HepG2 (cell line): ENCODE data around the gene PNKD. TPM values are rescaled to one million over a fixed set of nuclear protein-coding genes. Genes with fewer than 3 reads are reported as not detected.

Experiments
- ELF3 ChIP-seq: IDR thresholded peaks from 2 replicates; pipeline ENCODE4 v1.6.1; 2016; ENCODE audit warnings: missing genetic modification reagents, missing compliant biosample characterization
- GATAD1 ChIP-seq: IDR thresholded peaks from 2 replicates; pipeline ENCODE4 v1.6.1; 2016; ENCODE audit warnings: missing genetic modification reagents, missing compliant biosample characterization
- HIVEP1 ChIP-seq: sonication (generic); formaldehyde crosslinking; IDR thresholded peaks from 2 replicates; pipeline ENCODE4 v1.4.0; 2020; ENCODE audit warnings: mild to moderate bottlenecking, missing genetic modification reagents
- HNRNPH1 ChIP-seq: fragments of 200-400 bp; formaldehyde crosslinking; optimal IDR thresholded peaks from 2 replicates; pipeline ENCODE3; 2017; ENCODE audit warnings: mild to moderate bottlenecking, low read depth, low read length
- MBNL3 ChIP-seq: fragments of 250-450 bp; sonication (Bioruptor Pico); conservative IDR thresholded peaks from 2 replicates; pipeline ENCODE4 v1.8.0; 2022; ENCODE audit warnings: mild to moderate bottlenecking, inconsistent platforms
- POLR2AphosphoS5 ChIP-seq: IDR thresholded peaks from 2 replicates; pipeline ENCODE4 v1.6.1; 2012; ENCODE audit warnings: low read depth, low read length
- RELA ChIP-seq: sonication (generic); formaldehyde crosslinking; IDR thresholded peaks from 2 replicates; pipeline ENCODE4 v1.4.0; 2020; ENCODE audit warnings: missing genetic modification reagents
- RFX1 ChIP-seq: fragments of 450-650 bp; IDR thresholded peaks from 2 replicates; pipeline ENCODE4 v1.6.1; 2017
- SAP130 ChIP-seq: IDR thresholded peaks from 2 replicates; pipeline ENCODE4 v1.6.1; 2016; ENCODE audit warnings: low read depth
- SRY ChIP-seq: sonication (generic); formaldehyde crosslinking; IDR thresholded peaks from 2 replicates; pipeline ENCODE4 v1.8.0; 2022; ENCODE audit warnings: mild to moderate bottlenecking, missing genetic modification reagents
- TBL1XR1 ChIP-seq: fragments of 150-350 bp; IDR thresholded peaks from 2 replicates; pipeline ENCODE4 v1.6.1; 2014; ENCODE audit warnings: borderline replicate concordance, low read length; ENCODE audit not compliant: partially characterized antibody
- TOPORS ChIP-seq: sonication (generic); formaldehyde crosslinking; IDR thresholded peaks from 2 replicates; pipeline ENCODE4 v1.8.0; 2023; ENCODE audit warnings: mild to moderate bottlenecking, missing genetic modification reagents
- WIZ ChIP-seq: sonication (generic); formaldehyde crosslinking; IDR thresholded peaks from 2 replicates; pipeline ENCODE4 v1.5.1; 2020; ENCODE audit warnings: mild to moderate bottlenecking, missing genetic modification reagents
- ZFYVE20 ChIP-seq: sonication (generic); formaldehyde crosslinking; IDR thresholded peaks from 2 replicates; pipeline ENCODE4 v1.8.0; 2023; ENCODE audit warnings: low read depth, mild to moderate bottlenecking, moderate library complexity, missing genetic modification reagents, borderline replicate concordance
- ZNF383 ChIP-seq: sonication (generic); formaldehyde crosslinking; IDR thresholded peaks from 2 replicates; pipeline ENCODE4 v1.4.0; 2020; ENCODE audit warnings: missing genetic modification reagents, mild to moderate bottlenecking, borderline replicate concordance
- ZNF556 ChIP-seq: sonication (generic); formaldehyde crosslinking; IDR thresholded peaks from 2 replicates; pipeline ENCODE4 v1.4.0; 2020; ENCODE audit warnings: mild to moderate bottlenecking, missing genetic modification reagents, borderline replicate concordance
- ZNF558 ChIP-seq: sonication (generic); formaldehyde crosslinking; IDR thresholded peaks from 2 replicates; pipeline ENCODE4 v1.9.0; 2022; ENCODE audit warnings: mild to moderate bottlenecking, missing genetic modification reagents, borderline replicate concordance
- ZNF724P ChIP-seq: sonication (generic); formaldehyde crosslinking; IDR thresholded peaks from 2 replicates; pipeline ENCODE4 v1.8.0; 2022; ENCODE audit warnings: missing genetic modification reagents, borderline replicate concordance
- polyA plus RNA-seq, 8 experiments: library from polyadenylated mRNA; depleted of rRNA in 3 of 8; stranded (reverse) in 7 of 8; unstranded in 1 of 8; fragments of >200 nt; fragmentation: Illumina TruSeq in 4 of 8; extraction: Trizol in 4 of 8; gene quantifications; 2 replicates each; pipeline versions ENCODE4 v1.2.1 to v1.2.3, GENCODE V29; 2011 to 2016; ENCODE audit warnings: low read depth in 4 of 8, missing spikeins in 1 of 8, mixed read lengths in 1 of 8; ENCODE audit not compliant: insufficient read depth in 1 of 8
- total RNA-seq, 5 experiments: library from RNA; depleted of rRNA; stranded (reverse); fragments of >200 nt; fragmentation: Illumina TruSeq; extraction: Trizol; gene quantifications; 2 replicates each; pipeline ENCODE4 v1.2.3, GENCODE V29; 2016; ENCODE audit warnings: low read depth in 1 of 5
- TF ChIP-seq, protein P1 (sequence below): sonication (generic); formaldehyde crosslinking; IDR thresholded peaks from 2 replicates; pipeline ENCODE4 v1.5.0; 2020; ENCODE audit warnings: missing genetic modification reagents
- TF ChIP-seq, protein P2 (sequence below): sonication (generic); formaldehyde crosslinking; IDR thresholded peaks from 2 replicates; pipeline ENCODE4 v1.5.1; 2020; ENCODE audit warnings: mild to moderate bottlenecking, missing genetic modification reagents
- TF ChIP-seq, protein P3 (sequence below): sonication (generic); formaldehyde crosslinking; IDR thresholded peaks from 2 replicates; pipeline ENCODE4 v1.9.0; 2022; ENCODE audit warnings: low read depth, missing genetic modification reagents
- TF ChIP-seq, protein P4 (sequence below): sonication (generic); formaldehyde crosslinking; IDR thresholded peaks from 2 replicates; pipeline ENCODE4 v1.4.0; 2020; ENCODE audit warnings: low read depth, mild to moderate bottlenecking, missing genetic modification reagents

The PNKD gene
- total and polyA plus RNA-seq, 2 of the 13 experiments (the other 11 are each of a cell fraction or from before 2014, with no cell fraction given): 55.9 to 80.4 TPM

DNA sequence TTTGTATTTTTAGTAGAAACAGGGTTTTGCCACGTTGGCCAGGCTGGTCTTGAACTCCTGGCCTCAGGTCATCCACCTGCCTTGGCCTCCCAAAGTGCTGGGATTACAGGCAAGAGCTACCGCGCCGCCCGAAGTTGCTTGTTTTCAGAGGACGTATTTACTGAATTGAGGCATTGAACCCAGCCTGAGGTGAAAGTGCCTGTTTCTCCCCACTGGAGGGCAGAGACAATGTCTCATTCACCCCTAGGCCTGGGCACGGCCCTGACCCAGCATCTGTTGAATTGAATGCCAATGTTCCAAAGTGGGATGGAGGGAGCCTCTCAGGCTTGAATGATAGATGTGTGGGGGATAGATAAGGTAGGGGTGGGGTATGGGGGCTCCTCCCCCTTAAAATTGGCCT lies 26.5 kb downstream of the PNKD start (continued):
- no peak for TF ChIP-seq GATAD1 (CRISPR knock-in tag)
- 0 out of 2 replicates have a peak, but pooled peaks have one; percentile 11 for TF ChIP-seq HIVEP1 (CRISPR knock-in tag)
- no peak for TF ChIP-seq HNRNPH1
- TF ChIP-seq RELA (CRISPR knock-in tag): no peak
- TF ChIP-seq ZNF383 (CRISPR knock-in tag): no peak
- no peak for TF ChIP-seq RFX1
- TF ChIP-seq SRY (CRISPR knock-in tag): no peak
- TF ChIP-seq ZFYVE20: no peak
- TF ChIP-seq, protein P1, sequence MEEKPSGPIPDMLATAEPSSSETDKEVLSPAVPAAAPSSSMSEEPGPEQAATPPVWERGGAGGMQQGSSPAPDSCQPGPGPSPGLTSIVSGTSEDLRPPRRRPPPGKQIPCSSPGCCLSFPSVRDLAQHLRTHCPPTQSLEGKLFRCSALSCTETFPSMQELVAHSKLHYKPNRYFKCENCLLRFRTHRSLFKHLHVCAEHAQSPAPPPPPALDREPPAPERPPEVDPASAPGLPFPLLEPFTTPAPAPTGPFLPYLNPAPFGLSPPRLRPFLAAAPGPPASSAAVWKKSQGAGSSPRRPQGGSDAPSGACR (CRISPR knock-in tag): no peak
- no peak for TF ChIP-seq WIZ (CRISPR knock-in tag)
- no peak for TF ChIP-seq TOPORS (CRISPR knock-in tag)
- no peak for TF ChIP-seq POLR2AphosphoS5
- TF ChIP-seq, protein P2, sequence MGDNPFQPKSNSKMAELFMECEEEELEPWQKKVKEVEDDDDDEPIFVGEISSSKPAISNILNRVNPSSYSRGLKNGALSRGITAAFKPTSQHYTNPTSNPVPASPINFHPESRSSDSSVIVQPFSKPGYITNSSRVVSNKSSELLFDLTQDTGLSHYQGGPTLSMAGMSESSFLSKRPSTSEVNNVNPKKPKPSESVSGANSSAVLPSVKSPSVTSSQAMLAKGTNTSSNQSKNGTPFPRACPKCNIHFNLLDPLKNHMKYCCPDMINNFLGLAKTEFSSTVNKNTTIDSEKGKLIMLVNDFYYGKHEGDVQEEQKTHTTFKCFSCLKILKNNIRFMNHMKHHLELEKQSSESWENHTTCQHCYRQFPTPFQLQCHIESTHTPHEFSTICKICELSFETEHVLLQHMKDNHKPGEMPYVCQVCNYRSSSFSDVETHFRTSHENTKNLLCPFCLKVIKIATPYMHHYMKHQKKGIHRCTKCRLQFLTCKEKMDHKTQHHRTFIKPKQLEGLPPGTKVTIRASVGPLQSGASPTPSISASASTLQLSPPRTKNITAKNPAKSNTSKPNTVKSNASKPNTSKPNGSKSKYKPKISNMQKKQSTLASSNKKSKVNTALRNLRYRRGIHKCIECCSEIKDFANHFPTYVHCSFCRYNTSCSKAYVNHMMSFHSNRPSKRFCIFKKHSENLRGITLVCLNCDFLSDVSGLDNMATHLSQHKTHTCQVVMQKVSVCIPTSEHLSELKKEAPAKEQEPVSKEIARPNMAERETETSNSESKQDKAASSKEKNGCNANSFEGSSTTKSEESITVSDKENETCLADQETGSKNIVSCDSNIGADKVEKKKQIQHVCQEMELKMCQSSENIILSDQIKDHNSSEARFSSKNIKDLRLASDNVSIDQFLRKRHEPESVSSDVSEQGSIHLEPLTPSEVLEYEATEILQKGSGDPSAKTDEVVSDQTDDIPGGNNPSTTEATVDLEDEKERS: 0 out of 2 replicates have a peak, but pooled peaks have one; percentile 28
- TF ChIP-seq TBL1XR1: no peak
- TF ChIP-seq ELF3 (CRISPR knock-in tag): no peak
- no peak for TF ChIP-seq MBNL3
- no peak for TF ChIP-seq ZNF558 (CRISPR knock-in tag)
- TF ChIP-seq SAP130: peak; percentile 63
- TF ChIP-seq, protein P3, sequence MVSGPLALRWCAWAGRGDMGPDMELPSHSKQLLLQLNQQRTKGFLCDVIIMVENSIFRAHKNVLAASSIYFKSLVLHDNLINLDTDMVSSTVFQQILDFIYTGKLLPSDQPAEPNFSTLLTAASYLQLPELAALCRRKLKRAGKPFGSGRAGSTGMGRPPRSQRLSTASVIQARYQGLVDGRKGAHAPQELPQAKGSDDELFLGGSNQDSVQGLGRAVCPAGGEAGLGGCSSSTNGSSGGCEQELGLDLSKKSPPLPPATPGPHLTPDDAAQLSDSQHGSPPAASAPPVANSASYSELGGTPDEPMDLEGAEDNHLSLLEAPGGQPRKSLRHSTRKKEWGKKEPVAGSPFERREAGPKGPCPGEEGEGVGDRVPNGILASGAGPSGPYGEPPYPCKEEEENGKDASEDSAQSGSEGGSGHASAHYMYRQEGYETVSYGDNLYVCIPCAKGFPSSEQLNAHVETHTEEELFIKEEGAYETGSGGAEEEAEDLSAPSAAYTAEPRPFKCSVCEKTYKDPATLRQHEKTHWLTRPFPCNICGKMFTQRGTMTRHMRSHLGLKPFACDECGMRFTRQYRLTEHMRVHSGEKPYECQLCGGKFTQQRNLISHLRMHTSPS (CRISPR knock-in tag): peak; percentile 90
- TF ChIP-seq, protein P4, sequence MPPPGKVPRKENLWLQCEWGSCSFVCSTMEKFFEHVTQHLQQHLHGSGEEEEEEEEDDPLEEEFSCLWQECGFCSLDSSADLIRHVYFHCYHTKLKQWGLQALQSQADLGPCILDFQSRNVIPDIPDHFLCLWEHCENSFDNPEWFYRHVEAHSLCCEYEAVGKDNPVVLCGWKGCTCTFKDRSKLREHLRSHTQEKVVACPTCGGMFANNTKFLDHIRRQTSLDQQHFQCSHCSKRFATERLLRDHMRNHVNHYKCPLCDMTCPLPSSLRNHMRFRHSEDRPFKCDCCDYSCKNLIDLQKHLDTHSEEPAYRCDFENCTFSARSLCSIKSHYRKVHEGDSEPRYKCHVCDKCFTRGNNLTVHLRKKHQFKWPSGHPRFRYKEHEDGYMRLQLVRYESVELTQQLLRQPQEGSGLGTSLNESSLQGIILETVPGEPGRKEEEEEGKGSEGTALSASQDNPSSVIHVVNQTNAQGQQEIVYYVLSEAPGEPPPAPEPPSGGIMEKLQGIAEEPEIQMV (CRISPR knock-in tag): no peak
- no peak for TF ChIP-seq ZNF556
- no peak for TF ChIP-seq ZNF724P (CRISPR knock-in tag)
